GM18502 (cell line): ENCODE measurements around the gene DGLUCY.
"Not testable (repeated sequence)": the region's sequence is repeated elsewhere in the genome, so short reads cannot be mapped to it uniquely, and the experiment has no call there.

Experiments used
- ATAC-seq: cut with Tn5 transposase; IDR thresholded peaks from one replicate; pipeline ENCODE4 v1.9.1; 2021; ENCODE audit warnings: mild to moderate bottlenecking; ENCODE audit not compliant: unreplicated experiment, poor library complexity

The DGLUCY gene, protein sequence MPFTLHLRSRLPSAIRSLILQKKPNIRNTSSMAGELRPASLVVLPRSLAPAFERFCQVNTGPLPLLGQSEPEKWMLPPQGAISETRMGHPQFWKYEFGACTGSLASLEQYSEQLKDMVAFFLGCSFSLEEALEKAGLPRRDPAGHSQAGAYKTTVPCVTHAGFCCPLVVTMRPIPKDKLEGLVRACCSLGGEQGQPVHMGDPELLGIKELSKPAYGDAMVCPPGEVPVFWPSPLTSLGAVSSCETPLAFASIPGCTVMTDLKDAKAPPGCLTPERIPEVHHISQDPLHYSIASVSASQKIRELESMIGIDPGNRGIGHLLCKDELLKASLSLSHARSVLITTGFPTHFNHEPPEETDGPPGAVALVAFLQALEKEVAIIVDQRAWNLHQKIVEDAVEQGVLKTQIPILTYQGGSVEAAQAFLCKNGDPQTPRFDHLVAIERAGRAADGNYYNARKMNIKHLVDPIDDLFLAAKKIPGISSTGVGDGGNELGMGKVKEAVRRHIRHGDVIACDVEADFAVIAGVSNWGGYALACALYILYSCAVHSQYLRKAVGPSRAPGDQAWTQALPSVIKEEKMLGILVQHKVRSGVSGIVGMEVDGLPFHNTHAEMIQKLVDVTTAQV

DNA sequence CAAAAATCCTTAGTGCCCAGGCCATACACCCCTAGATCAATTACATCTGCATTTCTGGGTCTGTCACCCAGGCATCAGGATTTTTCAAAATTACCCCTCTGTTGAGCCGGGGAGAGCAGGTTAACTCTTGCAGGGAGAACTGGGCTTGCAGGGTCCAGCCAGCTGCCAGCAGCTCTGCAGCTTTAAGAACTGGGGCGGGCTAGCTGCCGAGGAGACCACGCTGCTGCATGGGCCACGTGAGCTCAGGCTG lies at the start of gene DGLUCY:
DGLUCY (plus strand) TSS at position 245 of the 250 bp plus-strand sequence. CDS start 46,222 bp downstream, outside the sequence.
- ATAC-seq = no peak

DNA sequence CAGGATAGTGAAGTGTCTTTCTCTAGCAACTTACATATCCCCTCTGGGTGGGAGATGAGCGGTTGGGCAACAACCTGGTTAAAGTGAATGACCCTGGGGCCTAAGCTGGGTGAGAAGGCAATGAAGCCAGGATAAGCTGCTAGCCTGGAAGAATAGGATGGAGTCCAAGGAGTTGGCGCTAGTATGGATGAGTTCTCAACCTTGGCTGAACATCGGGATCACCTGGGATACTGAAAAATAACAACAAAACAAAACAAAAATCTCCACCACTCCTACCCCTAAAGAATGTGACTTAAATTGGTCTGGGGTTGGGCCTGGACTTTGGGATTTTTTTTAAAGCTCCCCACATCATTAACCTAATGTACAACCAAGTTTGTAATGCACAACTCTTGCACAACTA lies 48.6 kb upstream of the DGLUCY start:
- no peak for ATAC-seq

DNA sequence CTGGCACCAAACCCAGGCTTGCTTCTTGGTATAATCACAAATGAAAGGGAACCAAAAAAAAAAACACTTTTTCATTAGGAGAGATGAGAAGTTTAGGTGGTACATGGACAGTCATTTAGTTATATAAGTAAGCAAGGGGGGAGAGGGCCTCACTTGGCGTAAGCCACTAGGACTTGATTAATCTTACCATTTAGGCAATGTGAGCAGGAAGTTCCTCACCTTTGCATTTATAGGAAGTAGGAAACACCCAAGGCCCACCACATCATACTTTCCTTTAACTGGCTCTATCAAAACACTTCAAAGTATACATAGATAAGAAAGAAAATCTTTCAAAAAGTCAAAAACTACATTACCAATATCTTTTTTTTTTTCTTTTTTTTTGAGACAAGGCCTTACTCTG lies 46.7 kb upstream of the DGLUCY start:
- ATAC-seq = no peak

DNA sequence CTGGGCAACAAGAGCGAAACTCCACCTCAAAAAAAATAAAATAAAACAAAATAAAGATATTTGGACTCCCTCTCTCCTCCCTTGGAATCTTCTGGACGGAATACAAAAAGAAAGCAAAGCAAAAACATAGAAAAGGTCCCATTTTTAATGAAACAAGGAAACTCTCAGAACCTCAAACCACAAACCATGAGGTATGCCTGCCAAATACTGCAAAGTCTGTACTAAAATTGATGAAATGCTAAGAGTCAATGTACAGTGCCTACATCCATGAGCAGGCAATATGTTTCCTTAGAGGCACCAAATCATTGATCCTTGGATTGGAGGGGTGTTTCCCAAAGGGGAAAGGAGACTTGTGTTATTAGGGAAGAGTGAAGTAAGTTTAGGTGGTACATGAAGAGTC lies 45.2 kb upstream of the DGLUCY start:
- ATAC-seq = no peak

DNA sequence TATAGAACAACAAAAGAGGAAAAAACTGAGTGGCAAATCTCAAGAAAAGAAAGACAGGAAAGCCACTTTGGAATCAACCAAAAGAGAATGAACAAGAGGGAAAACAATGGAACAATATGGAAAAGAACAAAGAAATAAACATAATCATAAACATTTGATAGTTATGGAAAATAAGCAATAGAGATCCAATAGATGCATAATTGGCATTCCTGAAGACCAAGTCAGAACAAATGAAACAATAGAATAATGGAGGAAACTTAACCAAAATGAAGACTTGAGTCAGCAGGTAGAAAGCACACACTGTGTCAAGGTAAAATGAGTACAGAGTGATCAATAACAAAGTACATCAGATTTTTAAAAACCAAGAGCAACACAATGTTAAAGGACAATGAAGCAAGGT lies 43.3 kb upstream of the DGLUCY start:
- no peak for ATAC-seq

DNA sequence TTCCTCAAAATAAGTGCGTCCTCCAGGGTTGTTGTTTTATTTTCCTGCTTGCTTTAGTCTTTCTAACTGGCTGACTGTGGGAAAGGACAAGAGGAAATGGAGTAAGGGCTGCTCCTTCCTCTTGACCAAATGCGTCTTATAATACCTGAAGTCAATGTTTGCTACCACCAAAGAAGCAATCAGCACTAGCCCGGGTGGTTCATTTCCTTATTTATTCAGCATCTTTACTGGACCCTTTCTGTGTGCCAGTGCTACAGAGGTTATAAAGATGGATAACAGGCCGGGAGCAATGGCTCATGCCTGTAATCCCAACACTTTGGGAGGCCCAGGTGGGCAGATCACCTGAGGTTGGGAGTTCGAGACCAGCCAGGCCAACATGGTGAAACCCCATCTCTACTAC lies 38.3 kb upstream of the DGLUCY start:
- ATAC-seq = no peak

DNA sequence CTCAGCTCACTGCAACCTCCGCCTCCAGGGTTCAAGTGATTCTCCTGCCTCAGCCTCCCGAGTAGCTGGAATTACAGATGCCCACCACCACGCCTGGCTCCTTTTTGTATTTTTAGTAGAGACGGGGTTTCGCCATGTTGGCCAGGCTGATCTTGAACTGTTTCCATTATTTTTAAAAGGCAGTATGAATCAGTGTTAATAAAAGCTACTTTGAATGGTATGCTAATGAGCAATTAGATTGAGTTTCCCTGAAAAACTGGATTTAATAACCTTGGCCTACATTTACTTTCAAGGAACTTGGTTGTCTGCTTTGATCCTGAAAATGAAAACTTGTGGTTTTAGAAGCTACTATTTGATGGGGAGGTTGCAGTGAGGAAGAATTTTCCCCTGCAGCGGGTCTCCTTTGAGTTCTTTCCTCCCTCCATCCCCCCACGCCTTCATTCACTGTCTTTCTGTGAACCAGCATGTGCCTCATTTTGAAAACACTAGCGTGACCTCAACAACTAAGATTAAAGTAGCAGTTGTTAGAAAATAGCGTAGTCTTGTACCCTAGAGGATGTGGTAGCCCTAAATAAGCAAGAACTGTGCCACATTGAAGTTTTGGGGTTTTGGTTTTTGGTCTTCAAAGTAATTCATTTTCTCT lies 35.7 kb upstream of the DGLUCY start:
- ATAC-seq = peak; percentile 58

DNA sequence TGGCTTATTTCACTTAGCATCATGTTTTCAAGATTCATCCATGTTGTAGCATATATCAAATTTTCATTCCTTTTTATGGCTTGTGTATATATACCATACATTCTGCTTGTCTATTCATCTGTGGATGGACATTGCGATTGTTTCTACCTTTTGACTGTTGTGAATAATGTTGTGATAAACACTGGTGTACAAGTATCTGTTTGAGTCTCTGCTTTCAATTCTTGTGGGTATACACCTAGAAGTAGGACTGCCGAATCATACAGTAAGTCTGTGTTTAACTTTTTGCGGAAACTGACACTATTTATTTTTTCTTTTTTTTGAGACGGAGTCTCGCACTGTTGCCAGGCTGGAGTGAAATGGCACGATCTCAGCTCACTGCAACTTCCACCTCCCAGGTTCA lies 33.8 kb upstream of the DGLUCY start:
- ATAC-seq = no peak

DNA sequence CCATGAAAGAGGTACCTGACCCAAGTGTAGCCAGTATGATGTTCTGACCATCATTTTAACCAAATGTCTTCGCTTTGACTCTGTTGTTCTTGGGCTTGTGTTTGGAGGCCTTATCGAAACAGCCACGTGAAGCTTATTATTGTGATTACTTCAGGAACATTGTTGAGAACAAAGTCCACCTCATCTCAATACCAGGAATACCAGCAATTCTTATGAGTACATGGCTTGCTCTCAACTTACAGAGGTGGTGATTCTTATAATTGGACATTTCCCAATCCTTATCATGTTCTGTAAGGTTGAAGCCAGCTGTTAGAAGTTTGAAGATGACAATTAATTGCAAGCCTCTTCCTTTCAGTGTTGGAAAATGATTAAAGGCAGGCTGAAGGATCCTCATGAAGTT lies 31.6 kb upstream of the DGLUCY start:
- ATAC-seq = no peak

DNA sequence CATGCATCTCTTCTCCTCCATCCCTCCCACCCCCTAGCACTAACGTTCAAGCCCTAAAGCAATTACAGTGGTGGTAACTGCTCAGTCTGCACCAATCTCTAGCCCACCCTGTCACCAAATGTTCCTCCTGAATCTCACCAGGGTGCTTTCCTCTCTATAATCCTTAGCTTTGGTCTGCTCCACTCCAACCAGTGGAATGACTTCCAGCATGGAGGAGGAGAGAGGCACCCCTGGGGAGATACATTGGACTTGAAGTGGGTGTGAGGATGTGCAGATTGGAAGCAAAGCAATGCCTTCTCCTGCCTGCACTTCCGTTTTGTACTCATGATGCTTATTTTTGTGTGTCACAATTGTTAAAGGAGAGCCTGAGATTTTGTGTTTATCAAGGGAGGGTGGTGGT lies 29.4 kb upstream of the DGLUCY start:
- no peak for ATAC-seq

DNA sequence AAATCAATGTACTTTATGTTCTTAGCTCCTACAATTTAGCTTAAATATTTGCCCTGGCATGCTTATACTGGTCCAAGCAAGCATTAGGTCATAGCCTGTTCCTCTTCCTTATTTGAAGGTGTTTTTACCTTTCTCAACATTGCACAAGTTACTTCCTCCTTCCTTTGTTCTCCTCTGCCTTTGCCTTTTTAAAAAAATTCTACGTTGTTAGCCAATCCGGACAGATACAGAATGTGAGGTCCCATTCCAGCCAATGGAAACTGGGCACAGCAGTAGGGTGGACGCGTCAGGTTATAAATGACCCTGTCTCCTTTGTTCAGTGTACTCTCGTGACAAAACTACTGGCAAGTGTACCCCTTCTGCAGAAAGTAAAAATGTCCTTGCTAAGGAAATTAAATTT lies 26.4 kb upstream of the DGLUCY start:
- ATAC-seq = not testable (repeated sequence)

DNA sequence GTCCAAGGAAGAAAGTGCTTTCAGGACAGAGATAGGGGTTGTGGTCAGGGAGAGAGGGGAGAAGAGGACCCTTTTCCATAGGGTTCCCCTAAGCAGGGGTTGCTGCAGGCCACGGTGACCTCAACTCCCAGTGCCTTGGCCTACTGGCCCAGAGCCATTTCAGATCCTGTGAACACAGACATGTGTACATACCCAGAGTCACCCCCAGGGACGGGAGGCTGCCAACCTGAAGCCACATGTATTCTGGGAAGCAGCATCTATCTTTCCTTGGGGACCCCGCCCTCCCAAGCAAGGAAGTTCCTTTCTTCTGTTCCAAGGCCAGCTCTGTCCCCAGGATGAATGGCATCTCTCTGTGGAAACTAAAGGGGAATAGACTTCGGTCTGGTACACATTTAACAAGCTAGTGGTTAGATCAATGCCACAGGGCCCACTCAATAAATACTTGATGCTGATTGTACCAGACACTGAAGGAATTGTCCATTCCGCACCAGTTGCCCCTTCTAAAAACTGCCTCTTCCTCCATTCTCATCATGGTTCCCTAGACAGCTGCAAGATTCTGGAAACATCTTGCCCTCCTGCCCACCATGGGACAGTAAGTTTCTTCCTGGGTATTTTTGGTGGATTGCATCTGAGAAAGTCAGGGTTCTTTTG lies 25.2 kb upstream of the DGLUCY start:
- no peak for ATAC-seq

DNA sequence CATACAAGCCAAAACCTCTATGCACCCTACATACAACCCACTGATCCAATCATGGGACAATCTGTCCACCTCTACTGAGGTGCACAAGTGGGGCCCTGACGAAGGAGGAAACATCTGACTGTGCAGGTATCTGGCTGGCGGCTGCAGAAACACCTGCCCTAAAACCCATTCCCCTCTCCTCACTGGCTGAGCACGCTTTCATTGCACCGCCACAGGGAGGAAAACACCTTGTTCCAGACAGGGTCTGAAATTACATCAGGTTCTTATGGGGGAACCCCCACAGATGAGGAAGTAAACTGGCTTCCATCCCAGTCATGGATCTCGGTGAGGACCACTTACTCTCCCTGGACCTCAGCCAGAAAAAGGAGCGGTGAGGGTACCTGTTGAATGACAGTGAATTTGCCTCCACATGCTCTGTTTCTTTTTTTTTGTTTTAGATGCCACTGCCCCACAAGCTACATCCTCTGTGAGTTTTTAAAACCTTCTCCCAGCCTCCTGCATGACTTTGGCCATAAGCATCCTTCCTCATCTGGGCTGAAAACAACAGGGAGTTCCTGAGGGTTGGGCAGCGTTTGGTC lies 23.8 kb upstream of the DGLUCY start:
- ATAC-seq = no peak

DNA sequence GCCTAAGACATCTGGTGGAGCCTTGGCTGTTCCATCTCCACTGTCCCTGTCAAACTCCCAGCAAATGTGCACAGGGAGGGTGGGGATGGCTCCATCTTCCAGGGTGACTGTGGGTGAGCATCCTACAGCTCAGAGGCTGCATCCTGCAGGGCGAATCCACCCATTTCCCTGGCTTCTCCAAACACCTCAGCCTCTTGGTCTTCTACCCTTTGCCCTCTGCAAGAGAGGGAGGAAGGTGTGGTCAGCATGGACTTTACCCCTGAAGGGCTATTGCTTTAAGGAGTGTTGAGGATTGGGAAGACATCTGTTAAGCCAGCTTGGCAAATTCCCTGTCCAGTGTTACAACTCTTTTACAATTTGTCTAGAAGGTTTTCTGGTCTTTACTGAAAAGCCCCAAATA lies 23.1 kb upstream of the DGLUCY start:
- no peak for ATAC-seq

DNA sequence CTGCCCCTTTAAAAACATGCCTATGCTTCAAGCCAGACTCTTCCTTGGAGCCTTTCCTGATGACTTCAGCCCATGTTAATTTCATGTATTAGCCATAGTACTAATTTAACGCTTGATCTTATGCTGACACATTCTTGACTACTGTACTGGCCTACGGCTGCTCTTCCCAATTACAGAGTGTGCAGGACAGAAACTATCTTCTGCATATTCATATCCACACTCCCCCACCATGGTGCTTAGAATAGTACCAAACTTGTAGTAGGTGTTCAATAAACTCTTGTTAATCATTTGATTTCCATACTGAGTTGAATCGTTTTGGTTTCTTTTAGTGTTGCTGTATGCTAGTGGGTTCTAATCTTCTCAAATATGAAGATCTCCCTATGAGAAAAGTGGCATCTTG lies 21.8 kb upstream of the DGLUCY start:
- no peak for ATAC-seq

DNA sequence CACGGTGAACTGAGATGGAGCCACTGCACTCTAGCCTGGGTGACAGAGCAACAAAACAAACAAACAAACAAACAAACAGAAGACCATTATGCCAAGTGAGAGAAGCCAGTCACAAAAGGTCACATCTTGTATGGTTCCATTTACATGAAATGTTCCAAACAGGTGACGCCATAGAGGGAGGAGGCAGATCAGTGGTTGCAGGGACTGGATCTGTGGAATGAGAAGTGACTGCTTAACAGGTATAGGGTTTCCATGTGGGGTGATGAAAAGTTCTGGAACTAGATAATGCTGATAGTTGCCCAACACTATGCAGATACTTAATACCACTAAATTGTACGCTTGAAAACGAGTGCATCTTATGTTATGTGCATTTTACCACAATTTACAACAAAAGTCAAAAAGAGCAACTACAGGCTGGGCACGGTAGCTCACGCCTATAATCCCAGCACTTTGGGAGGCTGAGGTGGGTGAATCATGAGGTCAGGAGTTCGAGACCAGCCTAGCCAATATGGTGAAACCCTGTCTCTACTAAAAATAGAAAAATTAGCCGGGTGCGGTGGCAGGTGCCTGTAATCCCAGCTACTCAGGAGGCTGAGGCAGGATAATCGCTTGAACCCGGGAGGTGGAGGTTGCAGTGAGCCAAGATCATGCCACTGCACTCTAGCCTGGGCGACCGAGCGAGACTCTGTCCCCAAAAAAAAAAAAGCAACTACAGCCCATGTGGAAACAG lies 20.0 kb upstream of the DGLUCY start:
- not testable (repeated sequence) for ATAC-seq

DNA sequence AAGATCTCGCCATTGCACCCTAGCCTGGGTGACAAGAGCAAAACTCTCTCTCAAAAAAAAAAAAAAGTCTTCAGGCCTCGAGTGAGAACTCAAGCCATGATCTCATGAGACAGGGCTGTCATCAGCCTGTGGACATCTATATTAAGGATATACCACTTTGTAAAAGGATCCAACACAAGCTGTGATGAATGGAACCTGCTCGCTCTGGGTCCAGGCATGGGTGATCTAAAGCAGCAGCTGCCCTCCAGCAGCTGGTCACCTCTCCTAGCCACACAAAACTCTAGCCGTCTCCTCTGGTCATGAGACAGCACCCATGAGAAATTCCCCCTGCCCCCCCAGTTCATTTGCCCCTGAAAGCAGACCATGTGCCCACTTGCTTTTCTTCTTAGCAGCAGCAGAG lies 19.1 kb upstream of the DGLUCY start:
- no peak for ATAC-seq

DNA sequence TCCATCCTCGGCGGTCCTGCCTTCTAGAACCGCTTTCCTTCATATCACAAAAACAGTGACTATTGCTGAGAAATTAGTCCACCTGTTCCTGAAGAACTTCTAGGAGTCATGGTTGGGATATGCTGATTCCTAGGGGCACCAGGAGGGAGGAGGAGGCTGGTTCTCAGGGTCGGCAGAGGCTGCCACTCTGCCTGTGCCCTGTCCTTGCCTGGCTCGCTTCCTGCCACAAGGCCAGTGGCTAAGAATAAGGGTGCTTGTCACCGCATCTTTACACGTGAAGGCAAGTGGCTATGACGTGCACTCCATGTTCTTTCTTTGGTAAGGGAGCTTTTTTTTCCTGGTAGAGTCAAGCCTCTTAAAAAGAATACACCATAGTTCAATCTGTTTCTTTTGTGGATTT lies 18.7 kb upstream of the DGLUCY start:
- no peak for ATAC-seq

DNA sequence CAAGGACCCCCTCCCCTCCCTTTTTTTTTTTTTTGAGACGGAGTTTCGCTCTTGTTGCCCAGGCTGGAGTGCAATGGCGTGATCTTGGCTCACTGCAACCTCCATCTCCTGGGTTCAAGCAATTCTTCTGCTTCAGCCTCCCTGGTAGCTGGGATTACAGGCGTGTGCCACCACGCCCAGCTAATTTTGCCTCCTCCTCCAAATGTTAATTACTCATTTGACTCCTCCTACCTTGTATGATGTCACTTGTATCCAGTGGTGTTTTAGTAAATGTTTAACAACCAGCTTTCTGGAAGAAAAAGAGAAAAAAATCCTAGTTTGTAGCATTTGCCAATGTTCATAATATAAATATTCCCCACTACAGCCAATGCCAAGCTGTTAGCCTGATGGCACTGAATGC lies 16.2 kb upstream of the DGLUCY start:
- not testable (repeated sequence) for ATAC-seq

DNA sequence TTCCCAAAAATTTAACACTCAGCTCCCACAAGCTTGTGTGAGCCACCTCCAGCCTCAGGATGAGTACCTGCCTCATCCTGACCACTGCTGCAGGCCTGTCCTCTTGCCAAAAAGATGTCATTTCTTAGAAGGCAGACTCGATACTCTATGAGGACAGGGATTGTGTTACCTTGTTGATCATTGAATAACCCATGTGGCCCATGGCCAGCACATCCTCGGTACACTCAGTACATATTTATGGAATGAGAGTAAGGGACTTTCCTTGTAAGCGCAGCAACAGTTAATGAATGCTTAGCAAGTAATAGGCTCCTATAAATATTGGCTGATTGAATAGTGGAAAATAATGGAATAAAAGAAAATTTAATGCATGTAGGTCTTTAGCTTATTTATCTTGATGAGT lies 15.3 kb upstream of the DGLUCY start:
- no peak for ATAC-seq
